Psoas muscle (tissue), 8 donors: ENCODE measurements around the gene CACNA1E. TPM values are rescaled to one million over a fixed set of nuclear protein-coding genes. Genes with fewer than 3 reads are reported as not detected.

Source experiments
- ATAC-seq, 4 donors: fragments of 200-7000 bp; cut with Tn5 transposase; one replicate each; pipeline ENCODE4 v1.9.1; 2020; ENCODE audit warnings: moderate library complexity in 3 of 4, mild to moderate bottlenecking in 2 of 4
- DNase-seq, 2 donors: peaks; one replicate each; pipeline ENCODE4 v3.0.0-alpha.2; 2020
- H3K27ac ChIP-seq: fragments of 200-600 bp; one replicate; pipeline ENCODE4 v1.8.0; 2022
- H3K27me3 ChIP-seq, 3 donors: fragments of 200-600 bp in 1 of 3; one replicate each; pipeline versions ENCODE4 v1.6.1 to v1.8.0; 2013 to 2022; ENCODE audit warnings: low read length in 2 of 3, mild to moderate bottlenecking in 2 of 3, moderate library complexity in 1 of 3; ENCODE audit not compliant: insufficient read depth in 3 of 3
- H3K36me3 ChIP-seq, 2 donors: fragments of 200-600 bp in 1 of 2; one replicate each; pipeline versions ENCODE4 v1.6.1 to v1.8.0; 2013 to 2022; ENCODE audit warnings: low read depth in 1 of 2, mild to moderate bottlenecking in 1 of 2, moderate library complexity in 1 of 2; ENCODE audit not compliant: insufficient read depth in 1 of 2
- H3K4me1 ChIP-seq: fragments of 200-600 bp; one replicate; pipeline ENCODE4 v1.8.0; 2022
- H3K4me3 ChIP-seq: fragments of 200-600 bp; one replicate; pipeline ENCODE4 v1.8.0; 2022; ENCODE audit warnings: mild to moderate bottlenecking
- H3K9me3 ChIP-seq: fragments of 200-600 bp; one replicate; pipeline ENCODE4 v1.8.0; 2022
- WGBS, 3 donors: extraction: QIAGEN DNeasy Blood & Tissue Kit; methylation state at CpG; one replicate each; pipeline versions ENCODE4 v1.1.6 to v1.1.7; 2013; 5-methylcytosine and 5-hydroxymethylcytosine counted together
- intact Hi-C, 2 donors: fragments of 100-400 bp; cut with DNase I; formaldehyde crosslinking; loops; one replicate each; pipeline versions ENCODE4 v1.11.0 to v1.14.2; 2022
- polyA plus RNA-seq, 3 donors: library from polyadenylated mRNA; stranded (reverse); fragments of 200-250 nt; gene quantifications; one replicate each; pipeline ENCODE4 v1.2.3, GENCODE V29; 2013
- total RNA-seq, 4 donors: library from RNA; stranded (reverse); fragmentation: NEBNext Ultra II Directional in 2 of 4; extraction: Animal tissue kit (Norgen Biotek cat#: 25700) in 2 of 4; gene quantifications; one replicate each; pipeline versions ENCODE4 v1.2.1 to v1.2.4, GENCODE V29; 2021 to 2023
- TF ChIP-seq, protein P1 (sequence below): fragments of 200-600 bp; IDR thresholded peaks from one replicate; pipeline ENCODE4 v1.8.0; 2022; ENCODE audit warnings: antibody characterized with exemption
- donor health status: healthy with polysubstance abuse.
- donor health status: DM: no; HTN: no; CAD: no; lungs with moderate emphysema.
- donor health status: Bipolar disorder and iron deficiency.
- donor health status: healthy.
- donor health status: DM: yes; HTN: yes; CAD: no.
- donor health status: DM: no; HTN: no; CAD: no.
- donor health status: DM: no; HTN: no; CAD: no.
- donor health status: DM: yes; HTN: yes; CAD: no.

The CACNA1E gene
- total and polyA plus RNA-seq, 7 donors = 0.03 to 0.06 (median 0.05) TPM; not detected in 3

DNA sequence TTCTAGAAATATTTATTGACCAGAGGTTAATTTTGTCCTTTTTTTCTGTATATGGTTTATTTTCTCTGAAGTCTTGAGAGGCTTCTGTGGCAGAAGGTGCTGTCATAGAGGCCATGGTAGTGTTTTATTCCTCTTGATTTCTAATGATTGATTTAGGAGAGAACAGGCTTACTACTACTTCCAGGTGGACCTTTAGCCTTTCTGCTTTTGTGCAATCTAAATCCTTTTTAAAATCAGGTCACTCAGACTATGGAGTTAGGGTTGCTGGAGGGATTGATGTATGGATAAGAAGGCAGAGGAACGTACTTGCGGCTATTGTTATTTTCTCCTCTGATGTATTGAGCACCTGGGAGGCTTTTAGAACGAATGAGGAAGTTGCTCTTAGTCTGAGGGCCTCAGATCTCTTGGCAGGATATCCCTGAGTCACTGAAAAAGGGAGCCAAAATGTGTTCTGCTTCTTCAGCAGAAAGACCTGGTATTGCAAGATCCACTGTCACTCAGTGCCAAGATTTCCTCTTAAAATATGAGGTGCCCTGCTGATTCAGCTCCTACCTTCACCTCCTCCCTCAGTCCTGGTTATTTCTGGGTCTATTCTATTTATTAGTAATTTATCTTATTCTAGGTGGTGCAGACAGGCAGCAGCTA lies 300.8 kb downstream of the CACNA1E start:
- WGBS, 3 donors = 44 to 53% (median 49%) methylated on average over 3 of the region's 3 CpGs
- Histone ChIP-seq H3K4me3 (no peak overlapping the region), H3K27ac (no peak overlapping the region), H3K27me3 (no peaks in the 10 kb centered on the region), H3K36me3 (no peaks in the 10 kb centered on the region), H3K9me3 (no peaks in the 10 kb centered on the region), H3K4me1 (no peaks in the 10 kb centered on the region)
- intact Hi-C loops = no loop called here
- ATAC-seq (peak in 1 of 4 donors; percentile 37), DNase-seq (no peak)
- TF ChIP-seq, protein P1, sequence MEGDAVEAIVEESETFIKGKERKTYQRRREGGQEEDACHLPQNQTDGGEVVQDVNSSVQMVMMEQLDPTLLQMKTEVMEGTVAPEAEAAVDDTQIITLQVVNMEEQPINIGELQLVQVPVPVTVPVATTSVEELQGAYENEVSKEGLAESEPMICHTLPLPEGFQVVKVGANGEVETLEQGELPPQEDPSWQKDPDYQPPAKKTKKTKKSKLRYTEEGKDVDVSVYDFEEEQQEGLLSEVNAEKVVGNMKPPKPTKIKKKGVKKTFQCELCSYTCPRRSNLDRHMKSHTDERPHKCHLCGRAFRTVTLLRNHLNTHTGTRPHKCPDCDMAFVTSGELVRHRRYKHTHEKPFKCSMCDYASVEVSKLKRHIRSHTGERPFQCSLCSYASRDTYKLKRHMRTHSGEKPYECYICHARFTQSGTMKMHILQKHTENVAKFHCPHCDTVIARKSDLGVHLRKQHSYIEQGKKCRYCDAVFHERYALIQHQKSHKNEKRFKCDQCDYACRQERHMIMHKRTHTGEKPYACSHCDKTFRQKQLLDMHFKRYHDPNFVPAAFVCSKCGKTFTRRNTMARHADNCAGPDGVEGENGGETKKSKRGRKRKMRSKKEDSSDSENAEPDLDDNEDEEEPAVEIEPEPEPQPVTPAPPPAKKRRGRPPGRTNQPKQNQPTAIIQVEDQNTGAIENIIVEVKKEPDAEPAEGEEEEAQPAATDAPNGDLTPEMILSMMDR = no peak

DNA sequence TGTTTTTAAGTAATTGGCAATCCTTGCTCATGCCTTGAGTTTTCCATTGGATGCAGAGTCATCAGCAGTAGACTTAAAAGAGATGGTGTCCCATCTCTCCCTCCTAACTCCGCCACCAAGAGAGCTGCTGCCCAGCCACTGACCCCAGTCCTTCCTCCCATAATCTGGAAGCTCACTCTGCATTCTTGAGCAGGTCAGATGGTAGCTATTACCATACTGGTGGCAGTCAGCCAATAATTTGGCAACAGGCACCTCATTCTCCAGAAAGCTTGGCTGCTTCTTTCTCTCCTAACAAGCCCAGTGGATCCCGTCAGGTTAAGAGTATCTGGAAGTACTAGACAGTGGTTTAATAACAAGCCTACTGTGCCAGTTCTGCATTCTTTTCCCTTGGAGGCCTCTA lies 306.1 kb downstream of the CACNA1E start:
- no peaks in the 10 kb centered on the region for H3K4me1 ChIP-seq
- DNase-seq = no peak
- H3K27me3 ChIP-seq = peaks cover 0 to 4% (median 0%) of the 10 kb centered on the region in 3 donors
- H3K4me3 ChIP-seq = no peak overlapping the region
- TF ChIP-seq, protein P1 = no peak
- H3K36me3 ChIP-seq = no peaks in the 10 kb centered on the region
- ATAC-seq = peak in 1 of 4 donors; percentile 46
- intact Hi-C loops = no loop called here
- no peak overlapping the region for H3K27ac ChIP-seq
- WGBS, 3 donors = 22 to 37% (median 33%) methylated on average over 2 of the region's 2 CpGs
- H3K9me3 ChIP-seq = no peaks in the 10 kb centered on the region

DNA sequence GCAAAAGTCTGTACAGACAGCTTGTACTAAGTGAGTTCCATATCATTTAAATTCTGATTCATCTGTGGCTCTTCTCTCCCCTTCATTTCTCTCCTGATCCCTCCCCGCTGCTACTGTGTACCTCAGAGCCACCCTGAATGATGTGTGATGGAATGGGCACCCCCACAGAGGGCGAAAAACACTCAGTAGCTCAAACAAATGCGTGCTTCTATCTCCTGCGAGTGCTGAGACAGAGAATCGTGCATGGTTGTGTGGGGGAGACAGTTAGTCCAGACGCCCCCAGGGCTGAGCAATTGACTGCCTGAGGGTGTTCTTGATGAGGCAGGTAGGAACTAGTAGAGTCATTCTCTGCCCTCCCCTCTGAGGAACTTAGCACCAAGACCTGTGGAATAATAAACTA lies 308.4 kb downstream of the CACNA1E start:
- no peak overlapping the region for H3K4me3 ChIP-seq
- WGBS, 3 donors = 90 to 94% (median 90%) methylated on average over 6 of the region's 6 CpGs
- H3K4me1 ChIP-seq = no peaks in the 10 kb centered on the region
- H3K27me3 ChIP-seq = peaks cover 0 to 5% (median 4%) of the 10 kb centered on the region in 3 donors
- no peak for ATAC-seq
- TF ChIP-seq, protein P1 = no peak
- H3K9me3 ChIP-seq = no peaks in the 10 kb centered on the region
- no peak for DNase-seq
- H3K36me3 ChIP-seq = no peaks in the 10 kb centered on the region
- H3K27ac ChIP-seq = no peak overlapping the region
- intact Hi-C loops = no loop called here

GRCh38 chr1:181793831-181794230 lies 310.5 kb downstream of the CACNA1E start:
- Histone ChIP-seq H3K36me3 (no peaks in the 10 kb centered on the region), H3K27ac (no peak overlapping the region), H3K4me3 (no peak overlapping the region), H3K27me3 (peaks cover 0 to 5% (median 4%) of the 10 kb centered on the region in 3 donors), H3K4me1 (no peaks in the 10 kb centered on the region), H3K9me3 (no peaks in the 10 kb centered on the region)
- TF ChIP-seq, protein P1 = no peak
- ATAC-seq (no peak), DNase-seq (no peak)
- WGBS, 3 donors = 83 to 87% (median 85%) methylated on average over 7 of the region's 7 CpGs
- intact Hi-C loops = no loop called here

DNA sequence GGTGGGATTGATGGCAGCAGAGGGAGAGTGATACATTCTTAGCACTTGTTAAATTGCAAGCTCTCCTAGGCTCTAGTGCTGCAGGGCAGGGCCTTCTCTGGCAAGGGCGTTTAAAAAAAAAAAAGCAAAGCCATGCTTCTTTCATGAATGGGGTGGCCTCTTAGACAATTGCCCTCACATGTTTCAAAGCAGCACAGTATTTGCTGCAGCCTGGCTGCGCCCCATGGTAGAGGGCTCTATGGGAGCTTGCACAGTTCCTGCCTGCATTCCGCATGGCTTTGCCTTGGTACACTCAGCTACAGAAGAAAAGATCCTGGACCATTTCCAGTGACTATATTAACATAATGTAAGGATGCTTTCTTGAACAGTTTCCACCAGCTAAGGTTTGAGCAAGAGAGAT lies 311.0 kb downstream of the CACNA1E start:
- TF ChIP-seq, protein P1 = no peak
- Histone ChIP-seq H3K4me3 (no peak overlapping the region), H3K9me3 (no peaks in the 10 kb centered on the region), H3K4me1 (no peaks in the 10 kb centered on the region), H3K27me3 (peaks cover 0 to 5% (median 4%) of the 10 kb centered on the region in 3 donors), H3K27ac (no peak overlapping the region), H3K36me3 (no peaks in the 10 kb centered on the region)
- intact Hi-C loops = no loop called here
- DNase-seq (no peak), ATAC-seq (no peak)
- WGBS, 3 donors = 71 to 78% (median 74%) methylated on average over 3 of the region's 3 CpGs
